Activated T-cell treated with anti-CD3 and anti-CD28 coated beads, Interleukin-2, amount 50 U/mL, for 1 hour (primary cell): ENCODE measurements around the gene MAP1S.

Experiments
- DNase-seq: peaks from one replicate; pipeline ENCODE4 v3.0.0-alpha.2; 2020

MAP1S gene

GRCh38 chr19:17688853-17689595 is 30.3 kb upstream of the MAP1S start:
- no peak for DNase-seq

DNA sequence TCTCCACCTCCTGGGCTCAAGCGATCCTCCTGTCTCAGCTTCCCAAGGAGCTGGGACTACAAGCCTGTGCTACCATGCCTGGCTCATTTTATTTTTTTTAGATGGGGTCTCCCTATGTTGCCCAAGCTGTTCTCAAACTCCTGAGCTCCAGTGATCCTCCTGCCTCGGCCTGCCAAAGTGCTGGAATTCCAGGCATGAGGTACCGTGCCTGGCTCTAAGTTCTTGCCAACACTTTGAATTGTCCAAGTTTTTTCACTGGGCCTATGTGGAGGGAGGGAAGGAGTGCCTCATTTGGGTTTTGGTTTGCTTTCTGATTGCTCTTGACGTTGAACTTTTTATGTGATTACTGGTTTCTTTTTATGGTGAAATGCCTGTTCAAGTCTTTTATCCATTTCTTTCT is 26.7 kb upstream of the MAP1S start:
- no peak for DNase-seq

- no peak for DNase-seq
These were observed 24.1 kb upstream of the MAP1S start for GRCh38 chr19:17695198-17695597.

- DNase-seq, result peak; percentile 77
These were observed 15.3 kb upstream of the MAP1S start for GRCh38 chr19:17703824-17704463.

DNA sequence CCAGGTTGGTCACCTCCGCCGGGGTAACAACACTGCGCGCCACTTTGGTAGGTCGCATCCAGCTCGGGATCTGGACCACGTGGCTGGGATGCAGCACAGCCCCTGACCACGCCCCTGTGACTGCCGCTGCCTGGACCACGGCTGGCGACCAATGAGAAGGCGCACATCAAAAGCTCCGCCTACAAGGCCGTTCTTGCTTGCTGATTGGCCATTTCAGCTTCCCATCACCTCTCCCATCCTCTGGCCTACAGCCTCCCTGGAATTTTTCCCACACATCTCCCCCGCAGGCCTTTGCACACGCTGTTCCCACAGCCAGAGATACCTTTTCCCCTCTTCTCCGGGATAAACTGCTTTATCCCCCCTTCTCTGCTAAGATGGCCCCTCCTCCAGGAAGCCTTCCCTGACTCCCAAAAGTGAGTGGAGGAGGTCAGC is 12.5 kb upstream of the MAP1S start:
- DNase-seq, result no peak

GRCh38 chr19:17711851-17712250 is 7.4 kb upstream of the MAP1S start:
- DNase-seq, result no peak

DNA sequence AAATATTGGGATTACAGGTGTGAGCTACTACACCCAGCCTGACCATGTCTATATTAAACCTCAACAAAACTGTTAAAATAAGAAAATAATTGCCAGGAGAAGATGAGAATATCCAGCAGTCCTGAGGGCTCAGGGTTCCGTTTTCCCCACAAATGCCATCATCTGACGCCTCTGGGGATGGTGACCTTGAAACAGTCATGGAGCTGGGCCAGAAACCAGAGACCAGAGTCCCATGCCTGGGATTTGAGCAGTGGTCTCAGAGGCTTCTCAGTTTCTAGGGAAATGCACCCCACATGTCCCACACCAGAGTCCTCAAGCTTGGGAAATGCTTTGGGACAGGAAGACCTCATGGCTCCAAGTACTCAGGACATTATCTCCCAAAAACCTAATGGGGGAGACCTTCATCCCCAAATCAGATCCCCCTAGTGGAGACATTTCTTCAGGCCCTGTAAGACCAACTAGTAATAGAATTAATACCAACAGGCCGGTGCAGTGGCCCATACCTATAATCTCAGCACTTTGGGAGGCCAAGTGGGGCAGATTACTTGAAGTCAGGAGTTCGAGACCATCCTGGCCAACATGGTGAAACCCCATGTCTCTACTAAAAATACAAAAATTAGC is 2.9 kb upstream of the MAP1S start:
- no peak for DNase-seq

DNA sequence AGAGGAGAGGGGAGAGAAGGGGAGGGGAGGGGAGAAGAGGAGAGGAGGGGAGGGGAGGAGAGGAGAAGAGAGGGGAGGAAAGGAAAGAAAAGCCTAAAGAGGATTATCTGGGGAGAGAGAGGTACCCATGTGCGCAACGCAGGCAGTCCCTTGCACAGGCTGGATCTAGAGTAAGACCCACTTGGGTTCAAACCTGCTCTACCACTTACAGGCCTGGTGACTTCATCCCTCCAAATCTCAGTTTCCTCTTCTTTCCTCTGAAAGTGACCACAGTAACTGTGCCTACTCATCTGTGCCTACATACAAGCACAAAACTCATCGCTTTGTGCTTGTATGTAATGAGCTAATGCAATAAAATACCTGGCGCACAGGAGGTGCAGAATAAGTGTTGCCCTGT is 732 bp upstream of the MAP1S start:
- DNase-seq, result no peak

GRCh38 chr19:17719730-17720400 is 585 bp downstream of the MAP1S start:
- DNase-seq, result peak; percentile 52

- no peak for DNase-seq
These were observed 1.2 kb downstream of the MAP1S start for GRCh38 chr19:17720440-17720839.

- no peak for DNase-seq
These were observed 1.9 kb downstream of the MAP1S start for GRCh38 chr19:17721111-17721628.

DNA sequence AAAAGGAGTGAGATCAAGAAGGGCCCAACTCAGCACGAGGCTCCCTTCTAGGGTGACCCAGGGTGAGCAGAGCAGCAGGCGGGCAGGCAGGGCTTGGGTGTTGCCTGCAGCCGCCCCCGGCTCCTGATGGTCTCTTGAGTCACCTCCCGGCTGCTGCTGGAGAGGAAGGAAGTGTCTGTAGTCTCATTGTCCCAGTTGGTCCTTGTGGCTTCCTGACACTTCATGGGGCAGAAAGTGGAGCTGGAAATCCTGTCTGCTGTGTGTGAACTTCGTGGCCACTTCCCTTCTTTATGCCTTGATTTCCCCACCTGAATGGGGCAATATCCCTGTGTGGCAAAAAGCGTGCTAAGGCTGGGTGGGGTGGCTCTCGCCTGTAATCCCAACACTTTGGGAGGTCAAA is 2.5 kb downstream of the MAP1S start:
- DNase-seq, result no peak

DNA sequence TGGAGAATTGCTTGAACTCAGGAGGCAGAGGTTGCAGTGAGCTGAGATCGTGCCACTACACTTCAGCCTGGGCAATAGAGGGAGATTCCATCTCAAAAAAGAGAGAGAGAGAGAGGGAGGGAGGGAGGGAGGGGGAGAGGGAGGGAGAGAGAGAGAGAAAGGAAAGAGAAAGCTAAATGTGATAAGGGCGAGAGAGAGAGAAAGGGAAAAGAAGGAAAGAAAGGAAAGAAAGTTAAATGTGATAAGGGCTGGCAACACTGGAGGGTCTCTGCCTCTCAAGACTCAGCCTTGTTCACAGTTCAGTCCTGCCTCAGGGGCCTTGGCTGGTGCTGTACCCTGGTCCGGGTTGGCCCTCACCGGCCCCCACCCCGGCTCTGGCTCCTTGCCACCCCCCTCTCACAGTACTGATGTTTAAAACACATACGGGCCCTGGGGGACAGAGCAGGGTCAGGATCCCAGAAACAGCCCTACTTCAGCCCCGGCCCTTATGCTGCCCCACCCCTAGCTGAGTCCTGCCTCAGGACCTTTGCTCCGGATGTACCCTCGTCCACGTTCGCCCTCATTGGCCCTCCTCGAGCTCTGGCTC is 3.5 kb downstream of the MAP1S start:
- DNase-seq, result no peak

GRCh38 chr19:17724655-17725054 is 5.4 kb downstream of the MAP1S start:
- no peak for DNase-seq

DNA sequence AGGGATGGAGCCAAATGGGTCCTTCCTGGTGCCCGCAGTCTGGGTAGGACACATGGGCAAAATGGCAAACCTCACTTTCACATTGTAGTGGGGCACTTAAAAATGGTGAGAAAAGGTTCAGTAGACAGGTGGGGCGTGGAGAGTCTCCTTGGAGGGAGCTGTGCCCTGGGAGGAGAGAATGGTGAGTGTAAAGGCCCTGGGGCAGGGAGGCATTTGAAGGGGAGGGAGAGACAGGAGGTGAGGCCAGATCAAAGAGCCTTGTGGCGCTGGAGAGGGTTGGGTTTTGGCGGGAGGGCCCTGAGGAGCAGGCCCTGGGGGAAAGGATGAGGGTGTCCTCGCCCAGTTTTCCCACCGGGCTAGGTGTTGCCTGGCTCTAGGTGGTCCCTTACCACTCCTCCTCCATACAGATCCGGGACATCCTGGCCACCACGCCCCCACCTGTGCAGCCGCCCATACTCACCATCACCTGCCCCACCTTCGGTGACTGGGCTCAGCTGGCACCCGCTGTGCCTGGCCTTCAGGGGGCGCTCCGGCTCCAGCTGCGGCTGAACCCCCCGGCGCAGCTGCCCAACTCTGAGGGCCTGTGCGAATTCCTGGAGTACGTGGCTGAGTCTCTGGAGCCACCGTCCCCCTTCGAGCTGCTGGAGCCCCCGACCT is 6.3 kb downstream of the MAP1S start:
- DNase-seq, result peak; percentile 32

GRCh38 chr19:17726136-17726741 is 7.0 kb downstream of the MAP1S start:
- no peak for DNase-seq

GRCh38 chr19:17726964-17727773 is 7.9 kb downstream of the MAP1S start:
- no peak for DNase-seq

GRCh38 chr19:17727843-17728242 is 8.6 kb downstream of the MAP1S start:
- no peak for DNase-seq

- DNase-seq, result no peak
These were observed 13.8 kb downstream of the MAP1S start for GRCh38 chr19:17733127-17733526.

- DNase-seq, result no peak
These were observed 14.9 kb downstream of the MAP1S start for GRCh38 chr19:17734146-17734545.

DNA sequence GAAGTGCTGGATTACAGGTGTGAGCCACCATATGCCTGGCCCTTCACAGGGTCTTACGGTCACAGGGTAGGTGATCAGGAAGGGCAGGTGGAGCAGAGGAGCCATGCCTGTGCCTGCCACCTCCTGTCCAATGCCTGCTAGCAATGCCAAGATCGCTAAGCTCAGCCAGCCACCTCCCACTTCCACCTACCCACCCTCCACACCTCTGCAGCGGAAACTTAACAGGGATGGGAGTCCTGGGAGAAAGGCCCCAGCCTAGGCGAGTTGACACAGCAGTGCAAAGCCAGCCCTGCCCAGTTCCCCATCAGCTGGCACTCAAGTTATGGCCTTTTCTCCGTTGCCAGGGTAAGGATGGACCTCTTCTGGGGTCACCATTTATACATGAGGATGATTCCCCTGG is 16.1 kb downstream of the MAP1S start:
- DNase-seq, result no peak
